ENCODE results near the gene MAN2B2.

DNA sequence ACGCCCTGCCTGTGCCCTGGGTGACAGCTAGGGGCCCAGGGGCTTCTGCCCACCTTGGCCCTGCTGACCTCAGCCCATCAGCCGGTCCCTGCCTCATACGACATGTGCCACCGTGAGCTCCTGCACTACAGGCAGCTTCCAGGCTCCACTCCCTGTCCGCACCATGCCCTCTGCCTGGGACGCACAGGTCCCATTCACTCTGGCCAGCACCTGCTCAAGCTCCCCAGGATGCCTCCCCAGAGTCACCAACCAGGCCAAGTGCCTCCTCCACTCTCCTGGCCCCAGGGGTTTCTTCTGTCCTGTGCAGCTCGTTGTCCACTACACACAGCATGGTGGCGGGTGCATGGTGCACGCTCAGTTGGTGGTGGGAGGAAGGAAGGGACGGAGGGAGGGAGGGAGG, 45.3 kb downstream of the MAN2B2 start:
- TF ChIP-seq CTCF (IDR thresholded peaks at IDR 0.05): no peak
- no peak for TF ChIP-seq POLR2A (IDR thresholded peaks at IDR 0.05)
- no peak for TF ChIP-seq POLR2AphosphoS5 (IDR thresholded peaks at IDR 0.05)
- no peak for TF ChIP-seq EP300 (IDR thresholded peaks at IDR 0.05)

All from sigmoid colon (tissue), 4 donors.